ENCODE measurements around the gene GH2.
A peak's percentile ranks its signal among the peaks of the same experiment; 100 is the strongest.
"Not testable (repeated sequence)": the region's sequence is repeated elsewhere in the genome, so short reads cannot be mapped to it uniquely, and the experiment has no call there.

The GH2 gene

DNA sequence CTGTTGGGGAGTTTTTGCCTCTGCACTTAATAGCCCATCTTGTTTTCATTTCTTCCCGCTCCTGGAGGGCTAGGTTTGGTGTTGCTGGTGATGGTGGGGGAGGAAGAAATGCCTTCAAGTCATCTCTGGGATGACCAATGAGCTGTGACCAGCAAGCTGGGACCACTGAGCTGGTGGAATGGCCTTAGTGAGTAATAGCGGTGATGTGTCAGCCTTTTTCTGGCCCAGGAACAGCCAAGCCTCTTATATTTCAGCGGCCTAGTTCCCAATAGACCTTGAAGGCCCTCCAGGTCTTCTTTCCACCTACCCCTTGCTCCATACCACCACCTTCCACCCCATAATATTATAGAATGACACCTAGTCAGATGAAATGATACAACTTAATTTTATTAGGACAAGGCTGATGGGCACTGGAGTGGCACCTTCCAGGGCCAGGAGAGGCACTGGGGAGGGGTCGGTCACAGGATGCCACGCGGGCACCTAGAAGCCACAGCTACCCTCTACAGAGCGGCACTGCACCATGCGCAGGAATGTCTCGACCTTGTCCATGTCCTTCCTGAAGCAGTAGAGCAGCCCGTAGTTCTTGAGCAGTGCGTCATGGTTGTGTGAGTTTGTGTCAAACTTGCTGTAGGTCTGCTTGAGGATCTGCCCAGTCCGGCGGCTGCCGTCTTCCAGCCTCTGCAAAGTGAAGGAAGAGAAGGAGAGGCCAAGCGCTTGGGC, 9.9 kb downstream of the GH2 start:
- not testable (repeated sequence) for DNase-seq

DNA sequence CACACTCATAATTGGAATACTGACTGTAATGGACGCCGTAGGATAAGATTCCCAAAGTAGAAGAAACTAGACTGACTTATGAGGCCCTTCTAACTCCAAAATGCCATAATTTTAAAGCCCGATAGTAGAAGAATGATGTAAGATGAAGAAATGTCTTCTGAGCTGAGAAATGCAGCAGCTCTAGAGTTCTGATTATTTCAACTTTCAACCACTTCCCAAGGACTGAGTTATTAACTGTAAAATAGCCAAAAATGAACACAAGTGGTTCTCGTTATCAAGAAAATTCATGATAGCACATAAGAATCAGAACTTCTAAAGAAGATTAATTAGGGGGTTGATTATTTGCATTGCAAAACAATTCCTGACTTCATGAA, 11.5 kb downstream of the GH2 start:
- not testable (repeated sequence) for DNase-seq

DNA sequence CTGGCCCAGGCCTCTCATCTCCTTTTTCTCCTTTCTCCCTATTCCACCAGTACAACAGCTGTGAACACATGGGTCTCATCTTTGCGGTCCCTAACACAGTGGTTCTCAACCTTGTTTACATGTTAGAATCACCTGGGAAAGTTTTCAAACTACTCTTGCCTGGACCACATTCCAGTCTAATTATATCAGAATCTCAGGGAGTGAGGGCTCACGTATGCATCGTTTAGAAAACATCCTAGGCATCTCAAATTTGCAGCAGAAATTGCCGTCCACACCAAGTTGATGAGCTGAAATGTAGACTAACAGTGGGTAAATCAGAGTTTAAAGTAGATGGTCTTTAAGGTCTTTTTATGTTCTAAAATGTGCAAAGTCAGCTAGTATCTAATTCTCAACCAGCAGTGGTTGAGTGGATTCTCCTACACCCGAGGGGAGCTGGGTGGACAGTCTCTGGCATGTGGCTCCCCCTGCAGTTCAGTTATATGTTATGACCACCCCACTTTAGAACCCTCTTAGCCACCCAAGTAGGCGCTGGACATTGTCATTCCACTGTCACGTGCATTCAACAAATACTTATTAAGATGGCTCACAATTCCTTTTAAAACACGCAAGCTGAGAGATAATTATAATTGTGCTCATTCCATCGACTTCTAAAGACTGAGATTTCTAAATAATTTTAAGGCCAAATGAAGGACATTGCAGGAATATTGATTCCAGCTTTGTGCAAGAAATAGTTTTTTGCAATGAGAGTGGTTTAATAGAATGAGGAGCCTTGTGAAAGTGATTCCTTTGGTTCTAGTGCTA, 12.1 kb downstream of the GH2 start:
- not testable (repeated sequence) for DNase-seq

DNA sequence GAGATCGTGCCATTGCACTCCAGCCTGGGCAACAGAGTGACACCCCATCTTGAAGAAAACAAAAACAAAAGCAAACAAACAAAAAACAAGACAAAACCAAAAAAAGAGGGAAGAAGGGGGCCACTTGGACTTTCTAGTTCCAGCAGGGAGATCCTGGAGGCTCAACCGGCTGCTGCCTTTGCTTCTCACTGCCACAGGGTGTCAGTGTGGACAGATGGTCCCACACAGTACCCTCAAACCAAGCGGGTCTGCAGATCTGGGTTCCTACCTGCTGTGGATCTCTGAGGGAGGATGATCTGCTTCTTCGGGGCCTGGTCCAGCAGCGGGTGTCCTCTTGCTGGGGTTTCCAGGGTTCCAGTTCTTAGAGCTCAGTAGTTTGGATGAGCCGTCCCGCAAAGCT, 15.1 kb downstream of the GH2 start:
- not testable (repeated sequence) for DNase-seq

DNA sequence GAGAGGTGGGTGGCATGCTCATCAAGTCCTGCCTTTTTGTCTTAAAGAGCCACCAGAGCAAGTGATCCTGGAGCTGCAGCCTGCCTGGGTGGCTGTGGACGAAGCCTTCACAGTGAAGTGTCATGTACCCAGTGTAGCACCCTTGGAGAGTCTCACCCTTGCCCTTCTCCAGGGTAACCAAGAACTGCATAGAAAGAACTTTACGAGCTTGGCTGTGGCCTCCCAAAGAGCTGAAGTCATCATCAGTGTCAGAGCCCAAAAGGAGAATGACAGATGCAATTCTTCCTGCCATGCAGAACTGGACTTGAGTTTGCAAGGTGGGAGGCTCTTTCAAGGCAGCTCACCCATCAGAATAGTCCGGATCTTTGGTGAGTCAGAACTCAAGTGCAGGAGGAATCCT, 22.5 kb downstream of the GH2 start:
- DNase-seq, result no peak

DNA sequence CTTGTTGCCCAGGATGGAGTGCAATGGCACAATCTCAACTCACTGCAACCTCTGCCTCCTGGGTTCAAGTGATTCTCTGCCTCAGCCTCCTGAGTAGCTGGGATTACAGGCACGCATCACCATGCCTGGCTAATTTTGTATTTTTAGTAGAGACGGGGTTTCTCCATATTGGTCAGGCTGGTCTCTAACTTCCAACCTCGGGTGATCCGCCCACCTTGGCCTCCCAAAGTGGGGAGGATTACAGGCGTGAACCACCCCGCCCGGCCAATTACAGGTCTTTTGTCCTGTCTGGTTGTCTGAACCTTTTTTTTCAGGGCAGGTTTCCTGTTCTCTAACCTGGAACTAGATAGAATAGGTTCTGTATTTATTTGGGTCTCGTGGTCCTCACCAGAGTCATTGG, 25.3 kb downstream of the GH2 start:
- not testable (repeated sequence) for DNase-seq

DNA sequence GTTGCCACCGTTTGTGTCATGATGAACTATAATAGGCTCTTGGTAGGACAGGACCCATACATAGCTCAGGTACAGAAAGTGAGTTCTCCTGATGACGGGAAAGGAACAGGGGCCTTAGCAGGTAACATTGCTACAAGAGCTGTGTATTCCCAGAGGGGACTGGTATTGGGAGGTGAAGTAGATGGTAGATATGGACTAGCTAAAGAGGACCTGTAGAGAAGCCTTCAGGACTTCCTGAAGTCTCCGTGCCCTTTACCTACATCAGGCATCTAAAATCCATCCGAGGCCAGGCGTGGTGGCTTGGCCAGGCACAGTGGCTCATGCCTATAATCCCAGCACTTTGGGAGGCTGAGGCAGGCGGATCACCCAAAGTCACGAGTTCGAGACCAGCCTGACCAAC, 26.6 kb downstream of the GH2 start:
- no peak for DNase-seq

DNA sequence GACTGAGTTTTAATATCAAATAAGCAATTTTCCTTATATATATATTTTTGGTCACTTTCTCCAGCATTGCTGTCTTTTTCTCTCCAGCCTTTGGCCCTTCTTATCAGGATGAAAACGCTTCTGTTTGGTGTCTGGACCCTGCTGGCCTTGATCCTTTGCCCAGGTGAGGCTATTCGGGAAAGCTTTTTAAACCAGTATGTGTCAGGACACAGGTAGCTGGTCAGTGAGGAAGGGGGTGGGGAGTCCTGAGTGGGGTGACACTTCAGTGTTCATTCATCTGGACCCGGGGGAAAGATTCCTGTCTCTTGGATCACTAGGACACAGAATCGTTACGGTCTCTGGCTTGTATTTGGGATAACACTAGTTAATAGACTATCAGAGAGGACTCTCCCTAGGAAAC, 27.0 kb downstream of the GH2 start:
- no peak for DNase-seq

DNA sequence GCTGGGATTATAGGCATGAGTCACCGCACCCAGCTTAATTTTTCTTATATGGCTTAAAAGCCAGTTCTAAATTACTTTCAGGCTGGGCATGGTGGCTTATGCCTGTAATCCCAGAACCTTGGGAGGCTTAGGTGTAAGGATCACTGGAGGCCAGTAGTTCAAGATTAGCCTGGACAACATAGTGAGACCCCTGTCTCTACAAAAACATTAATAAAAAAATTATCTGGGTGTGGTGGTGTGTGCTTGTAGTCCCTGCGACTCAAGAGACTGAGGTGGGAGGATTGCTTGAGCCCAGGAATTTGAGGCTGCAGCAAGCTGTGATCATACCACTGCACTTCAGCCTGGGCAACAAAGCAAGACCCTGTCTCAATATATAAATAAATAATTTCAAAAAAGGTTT, 28.5 kb downstream of the GH2 start:
- no peak for DNase-seq

DNA sequence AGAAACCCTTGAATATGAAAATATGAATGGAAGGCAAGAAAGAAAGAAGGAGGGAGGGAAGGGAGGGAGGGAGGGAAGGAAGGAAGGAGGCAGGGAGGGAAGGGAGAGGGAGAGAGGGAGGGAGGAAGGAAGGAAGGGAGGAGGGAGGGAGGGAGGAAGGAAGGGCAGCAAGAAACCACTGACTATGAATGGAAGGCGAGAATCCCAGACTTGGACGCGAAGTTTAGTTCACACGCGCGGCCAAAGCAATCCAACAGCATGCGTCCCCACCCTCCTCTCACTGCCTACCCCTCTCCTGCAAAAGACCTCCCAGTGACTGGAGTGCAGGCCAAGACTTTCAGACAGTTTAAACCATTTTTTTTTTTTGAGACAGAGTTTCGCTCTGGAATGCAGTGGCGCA, 31.3 kb downstream of the GH2 start:
- DNase-seq, result no peak

DNA sequence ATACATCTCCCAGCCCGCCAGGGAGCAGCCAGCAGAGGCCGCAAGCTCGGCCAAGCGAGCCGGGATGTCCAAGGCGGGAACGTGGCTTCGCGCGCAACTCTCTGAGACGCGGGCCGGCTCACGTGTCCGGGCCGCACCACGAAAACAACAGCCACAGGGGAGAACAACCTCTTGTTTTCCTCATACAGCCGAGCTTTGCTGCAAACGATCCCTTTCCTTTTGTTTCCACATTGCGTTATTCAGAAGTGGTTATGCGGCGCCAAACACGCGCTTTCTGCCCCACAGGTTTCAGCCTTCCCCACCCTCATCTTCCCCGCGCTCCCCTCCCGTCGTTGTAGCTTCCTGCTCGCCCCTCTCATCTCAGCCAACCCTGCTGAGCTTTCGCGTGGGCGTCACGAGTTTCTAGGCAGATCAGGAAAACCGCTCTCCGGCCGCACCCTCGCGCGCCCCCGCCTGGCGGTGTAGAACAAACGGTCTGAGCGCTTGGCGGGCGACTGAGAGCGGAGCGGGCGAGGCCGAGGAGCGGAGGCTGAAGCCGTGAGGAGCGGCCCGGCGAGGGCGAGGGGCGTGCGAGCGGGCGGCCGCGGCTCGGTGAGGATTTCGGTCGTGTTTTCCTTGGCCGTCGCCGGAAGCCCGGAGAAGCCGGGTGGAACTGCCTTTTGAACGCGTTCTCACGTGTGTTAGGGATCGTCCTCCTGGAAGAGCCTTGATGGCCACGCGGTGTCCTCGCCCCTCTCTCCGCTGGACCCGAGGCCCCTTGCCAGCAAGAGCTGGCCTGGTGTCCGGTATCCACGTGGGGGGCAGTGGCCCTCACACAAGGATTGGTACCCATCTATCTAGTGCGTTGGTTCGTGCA, 32.7 kb downstream of the GH2 start:
- no peak for DNase-seq

DNA sequence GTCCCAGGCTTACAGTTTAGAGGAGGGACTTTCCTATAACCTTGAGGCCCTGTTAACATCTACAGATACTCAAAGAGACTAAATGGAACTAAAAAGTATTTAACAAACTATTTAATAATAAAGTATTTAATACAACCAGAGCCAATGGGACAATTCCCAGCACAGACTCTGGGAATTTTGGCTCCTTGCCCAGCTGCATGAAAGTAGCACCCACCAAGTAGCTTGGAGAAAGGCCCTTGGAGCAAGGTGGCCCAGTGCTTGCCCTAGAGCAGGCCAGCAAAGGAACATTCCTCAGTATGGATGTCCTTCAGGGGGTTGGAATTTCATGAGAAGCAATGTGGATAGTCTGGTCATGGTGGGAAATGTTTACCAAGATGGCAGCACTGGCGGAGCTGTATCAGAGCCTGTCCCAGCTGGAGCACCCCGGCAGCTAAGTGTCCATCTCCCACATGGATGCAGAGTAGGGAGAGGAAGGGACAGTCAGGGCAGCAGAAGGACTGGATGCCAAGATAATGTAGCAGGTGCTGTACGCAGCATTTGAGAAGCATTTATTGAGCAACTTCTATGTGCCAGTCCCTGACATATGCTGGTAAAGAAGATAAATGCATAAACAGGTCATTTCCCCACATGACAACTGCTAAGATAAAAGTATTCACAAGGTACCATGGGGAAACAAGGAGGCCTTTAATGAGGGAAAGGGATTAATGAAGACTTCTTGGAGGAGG, 34.1 kb downstream of the GH2 start:
- no peak for DNase-seq

DNA sequence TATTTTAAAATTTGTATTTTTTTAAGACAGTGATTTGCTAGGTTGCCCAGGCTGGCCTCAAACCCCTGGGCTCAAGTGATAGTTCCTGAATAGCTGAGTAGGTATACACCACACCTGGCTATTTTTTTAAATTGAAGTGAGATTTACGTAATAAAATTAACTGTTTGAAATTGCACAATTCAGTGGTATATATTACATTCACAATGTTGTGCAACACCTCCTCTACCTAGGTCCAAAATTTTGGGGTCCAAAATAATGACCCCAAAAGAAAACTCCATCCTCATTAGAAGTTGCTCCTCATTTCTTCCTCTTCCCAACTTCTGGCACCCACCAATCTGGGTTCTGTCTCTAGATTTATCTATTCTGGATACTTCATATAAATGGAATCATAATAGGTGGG, 36.2 kb downstream of the GH2 start:
- DNase-seq, result no peak

DNA sequence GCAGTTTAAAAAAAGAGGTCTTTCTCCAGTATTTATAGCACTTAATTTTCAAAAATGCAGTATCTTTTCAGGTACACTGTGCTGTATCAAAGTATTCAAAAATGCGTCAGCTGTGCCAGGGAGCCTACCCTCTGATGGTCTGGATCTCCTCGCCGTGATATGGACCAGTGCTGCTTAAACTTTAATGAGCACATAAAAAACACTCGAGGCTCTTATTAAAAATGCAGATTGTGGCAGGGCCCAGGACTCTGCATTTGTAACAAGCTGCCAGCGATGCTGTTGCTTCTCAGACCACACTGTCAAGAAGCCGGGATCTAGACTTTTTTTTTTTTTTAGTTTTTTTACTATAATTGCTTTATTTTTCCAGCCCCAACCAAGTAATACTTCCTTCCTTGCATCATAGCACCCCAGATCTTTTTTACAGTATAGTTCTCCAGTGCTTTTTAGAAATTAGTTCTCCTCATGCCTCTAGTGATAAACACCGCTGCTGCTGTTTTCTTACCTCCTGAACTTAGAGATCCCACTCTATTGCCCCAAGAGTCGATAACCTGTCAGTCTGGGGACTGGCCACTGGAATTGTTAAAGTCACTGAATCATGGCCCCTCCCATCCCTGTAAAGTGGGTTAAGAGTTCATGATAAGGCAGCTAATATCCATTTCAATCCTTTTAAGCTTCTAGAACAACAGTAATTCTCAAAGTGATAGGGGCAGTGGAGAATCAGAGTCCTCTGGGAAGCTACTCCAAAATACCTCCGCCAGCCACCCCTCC, 37.6 kb downstream of the GH2 start:
- no peak for DNase-seq

DNA sequence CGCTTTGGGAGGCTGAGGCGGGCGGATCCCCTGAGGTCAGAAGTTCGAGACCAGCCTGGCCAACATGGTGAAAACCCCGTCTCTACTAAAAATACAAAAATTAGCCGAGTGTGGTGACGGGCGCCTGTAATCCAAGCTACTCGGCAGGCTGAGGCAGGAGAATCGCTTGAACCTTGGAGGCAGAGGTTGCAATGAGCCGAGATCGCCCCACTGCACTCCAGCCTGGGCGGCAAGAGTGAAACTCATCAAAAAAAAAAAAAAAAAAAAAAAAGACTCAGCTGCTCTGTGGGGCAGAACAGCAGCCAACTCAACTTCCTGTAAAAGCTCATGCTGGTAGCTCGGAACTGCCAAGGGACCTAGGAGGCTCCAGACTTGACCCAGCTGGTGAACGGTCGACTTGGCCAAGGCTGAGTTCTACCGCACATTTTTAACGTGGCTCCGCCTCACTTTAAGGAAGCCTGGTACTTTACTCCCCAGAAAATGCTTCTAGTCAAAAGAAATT, 38.3 kb downstream of the GH2 start:
- DNase-seq, result not testable (repeated sequence)

DNA sequence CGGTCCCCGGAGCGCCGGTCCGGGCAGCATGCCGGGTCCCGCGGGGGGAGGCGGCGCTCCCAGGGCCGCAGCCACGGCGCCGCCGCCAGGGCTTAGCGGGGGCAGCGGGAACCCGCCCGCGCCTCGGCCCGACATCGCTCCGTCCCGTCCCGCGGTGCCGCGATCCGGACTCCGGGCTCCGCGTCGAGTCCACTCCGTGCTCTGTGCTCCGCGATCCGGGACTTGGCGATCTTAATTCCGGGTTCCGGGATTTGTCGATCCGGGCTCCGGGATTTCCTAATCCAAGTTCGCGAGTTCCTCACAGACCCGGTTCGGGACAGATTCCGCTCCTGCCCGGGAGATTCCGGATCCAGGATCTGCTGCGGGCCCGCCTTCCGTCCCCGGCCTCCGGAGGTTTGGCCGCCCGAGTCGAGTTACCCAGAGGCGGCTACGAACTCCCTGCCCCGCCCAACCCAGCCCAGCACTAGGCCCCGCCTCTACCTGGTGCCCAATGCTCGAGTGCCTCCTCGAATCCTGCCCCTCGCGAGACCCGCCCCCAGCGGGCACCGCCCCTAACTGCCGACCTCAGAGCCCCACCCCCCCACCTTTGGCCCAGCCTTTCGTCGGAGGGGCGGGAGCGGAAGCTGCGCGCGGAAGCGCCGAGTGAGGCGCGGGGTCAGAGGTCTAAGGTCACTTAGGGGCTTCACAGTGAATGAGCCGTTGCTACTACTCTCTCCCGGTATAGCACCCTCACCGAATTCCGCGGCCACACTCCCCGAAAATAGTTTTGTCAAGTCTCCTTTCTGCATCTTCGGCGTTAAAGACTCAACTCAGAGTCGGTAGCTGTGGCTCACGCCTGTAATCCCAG, 39.0 kb downstream of the GH2 start, which contains the start of gene SMARCD2:
SMARCD2 (minus strand) TSS at position 146 of the 847 bp plus-strand sequence; CDS start at position 135, 11 bp downstream.
- peak; percentile 96 for DNase-seq

DNA sequence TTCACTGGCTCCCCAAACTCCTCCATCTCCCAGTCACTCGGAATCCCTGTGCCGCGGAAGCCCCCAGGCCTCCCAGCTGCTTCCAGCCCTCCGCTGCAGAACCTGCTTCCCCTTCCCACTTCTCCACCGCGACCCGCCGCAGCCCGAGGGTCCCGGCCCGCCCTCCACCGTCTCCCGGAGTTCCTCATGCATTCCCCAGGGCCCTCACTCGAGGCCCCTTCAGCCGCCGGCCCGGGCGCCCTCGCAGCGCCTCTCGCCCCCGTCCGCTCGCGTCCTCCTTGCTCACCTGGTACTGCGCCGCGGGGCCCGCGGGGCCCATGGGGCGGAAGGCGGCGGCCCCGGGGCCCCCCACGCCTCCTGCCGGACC, 39.6 kb downstream of the GH2 start:
- no peak for DNase-seq

DNA sequence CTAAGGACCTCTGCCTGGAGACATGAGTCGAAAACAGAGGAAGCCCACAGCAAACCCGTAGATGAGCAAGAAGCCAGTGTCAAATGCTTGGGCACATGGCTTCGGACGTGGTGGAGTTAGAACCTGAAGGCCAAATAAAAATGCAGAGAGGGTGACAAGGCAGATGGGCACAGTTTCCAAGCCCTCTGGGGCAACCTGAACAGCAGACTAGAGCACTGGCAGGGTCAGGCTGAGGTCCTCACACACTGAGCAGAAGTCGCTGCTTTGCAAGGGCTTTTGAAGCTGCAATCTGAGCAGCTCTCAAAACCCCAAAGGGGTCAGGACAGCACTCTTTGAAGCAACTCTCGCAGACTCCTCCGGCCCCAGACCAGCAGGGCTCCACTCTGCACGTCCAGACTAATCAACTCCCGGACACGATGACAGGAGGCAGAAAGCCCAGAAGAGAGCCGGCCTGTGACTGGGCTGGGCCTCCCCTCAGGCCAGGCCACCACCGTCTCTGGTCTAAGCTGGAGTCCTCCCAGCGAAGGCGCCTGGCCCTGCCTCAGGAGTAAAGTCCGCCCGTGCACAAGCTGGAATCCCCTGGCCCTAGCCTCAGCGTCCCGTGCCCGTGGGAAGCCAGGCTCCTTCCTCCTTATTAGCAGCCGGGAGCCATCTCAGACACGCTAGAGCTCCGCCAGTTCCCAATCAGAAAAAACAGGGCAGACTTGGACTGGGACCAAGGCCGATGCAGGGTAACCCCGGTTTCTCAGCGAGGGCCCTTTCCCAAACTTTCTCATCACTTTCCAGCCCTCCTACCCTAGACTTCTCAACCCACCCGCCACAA, 40.2 kb downstream of the GH2 start:
- DNase-seq, result no peak

DNA sequence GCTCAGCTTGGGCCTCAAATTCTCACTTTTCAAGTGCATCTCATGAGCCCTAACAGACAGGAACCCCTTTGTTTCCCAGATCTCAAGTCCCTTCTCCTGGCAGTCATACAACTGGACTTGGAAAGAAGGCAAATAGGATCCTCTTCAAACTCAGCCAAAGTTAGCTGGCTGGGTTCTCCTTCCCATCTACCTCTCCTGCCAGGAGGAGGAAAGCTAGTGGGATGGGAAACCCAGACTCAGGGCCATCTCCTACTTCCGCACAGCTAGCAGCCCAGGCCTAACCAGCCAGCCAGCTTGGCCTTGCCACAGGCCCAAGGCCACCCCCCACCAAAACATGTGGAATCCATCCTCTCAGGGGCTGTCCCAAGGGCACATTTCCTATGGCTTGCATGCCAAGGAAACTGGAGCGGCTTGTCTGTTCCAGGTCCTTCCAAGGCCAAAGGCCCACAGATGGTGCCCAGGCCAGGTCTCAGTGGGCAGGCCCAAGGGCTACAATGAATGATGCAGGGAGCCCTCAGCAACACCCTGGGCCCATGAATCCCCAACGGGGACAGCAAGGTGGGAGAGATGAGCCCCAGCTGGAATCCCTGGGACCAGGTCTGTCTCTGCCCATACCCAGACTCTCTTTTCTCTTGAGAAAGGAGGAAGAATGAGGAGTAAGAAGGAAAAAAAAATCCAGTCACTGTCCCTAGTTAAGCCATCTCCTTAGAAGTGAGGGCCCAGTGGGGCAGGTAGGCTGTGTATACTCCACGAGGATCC, 41.0 kb downstream of the GH2 start:
- DNase-seq, result no peak

Data from NCI-H1694 treated with DMSO at 0.1 percent for 48 hours (cell line).